HG02759 (cell line): Measurements from ENCODE around the gene PIP4K2C.
"Not testable (repeated sequence)": the region's sequence is repeated elsewhere in the genome, so short reads cannot be mapped to it uniquely, and the experiment has no call there.

Experiments used
- ATAC-seq: cut with Tn5 transposase; IDR thresholded peaks from one replicate; pipeline ENCODE4 v1.9.1; 2021; ENCODE audit warnings: mild to moderate bottlenecking, moderate library complexity; ENCODE audit not compliant: unreplicated experiment

The PIP4K2C gene

DNA sequence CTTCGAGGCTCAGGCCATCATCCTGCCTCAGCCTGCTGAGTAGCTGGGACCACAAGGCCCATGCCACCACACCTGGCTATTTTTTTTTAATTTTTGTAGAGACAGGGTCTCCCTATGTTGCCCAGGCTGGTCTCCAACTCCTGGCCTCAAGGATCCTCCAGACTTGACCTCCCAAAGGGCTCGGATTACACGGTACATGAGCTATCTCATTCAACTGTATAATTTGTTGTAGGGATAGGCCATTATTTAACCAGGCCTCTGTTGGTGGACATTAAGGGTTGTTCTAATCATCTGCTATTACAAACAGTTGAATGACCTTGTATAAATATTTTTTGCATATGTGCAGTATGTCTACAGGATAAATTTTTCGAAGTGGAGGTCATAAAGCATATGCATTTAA is 32.1 kb upstream of the PIP4K2C start:
- ATAC-seq: no peak

DNA sequence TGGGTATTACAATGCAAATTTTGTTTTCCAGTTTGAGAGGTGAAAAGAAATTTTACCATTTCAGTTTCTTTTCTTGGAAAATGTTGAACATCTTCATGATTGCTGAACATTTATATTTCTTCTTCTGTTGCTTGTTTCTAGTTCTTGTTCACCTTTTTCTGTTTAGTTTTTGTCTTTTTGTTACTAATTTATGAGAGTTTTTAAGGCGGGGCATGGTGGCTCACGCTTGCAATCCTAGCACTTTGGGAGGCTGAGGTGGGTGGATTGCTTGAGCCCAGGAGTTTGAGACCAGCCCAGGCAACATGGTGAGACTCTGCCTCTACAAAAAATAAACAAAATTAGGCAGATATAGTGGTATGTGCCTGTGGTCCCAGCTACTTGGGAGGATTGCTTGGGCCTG is 30.5 kb upstream of the PIP4K2C start:
- ATAC-seq: no peak

DNA sequence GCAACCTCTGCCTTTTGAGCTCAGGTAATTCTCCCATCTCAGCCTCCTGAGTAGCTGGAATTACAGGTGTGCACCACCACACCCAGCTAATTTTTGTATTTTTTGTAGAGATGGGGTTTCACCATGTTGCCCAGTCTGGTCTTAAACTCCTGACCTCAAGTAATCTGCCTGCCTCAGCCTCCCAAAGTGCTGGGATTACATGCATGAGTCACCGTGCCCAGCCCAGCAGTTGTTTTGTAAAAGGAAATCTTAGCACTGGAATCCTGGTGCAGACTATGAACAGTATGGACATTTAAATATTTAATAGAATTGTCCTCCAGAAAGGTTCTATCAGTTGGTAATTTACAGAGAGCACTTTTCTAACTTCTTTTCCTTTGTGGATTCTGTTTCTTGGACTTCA is 29.9 kb upstream of the PIP4K2C start:
- ATAC-seq: not testable (repeated sequence)

DNA sequence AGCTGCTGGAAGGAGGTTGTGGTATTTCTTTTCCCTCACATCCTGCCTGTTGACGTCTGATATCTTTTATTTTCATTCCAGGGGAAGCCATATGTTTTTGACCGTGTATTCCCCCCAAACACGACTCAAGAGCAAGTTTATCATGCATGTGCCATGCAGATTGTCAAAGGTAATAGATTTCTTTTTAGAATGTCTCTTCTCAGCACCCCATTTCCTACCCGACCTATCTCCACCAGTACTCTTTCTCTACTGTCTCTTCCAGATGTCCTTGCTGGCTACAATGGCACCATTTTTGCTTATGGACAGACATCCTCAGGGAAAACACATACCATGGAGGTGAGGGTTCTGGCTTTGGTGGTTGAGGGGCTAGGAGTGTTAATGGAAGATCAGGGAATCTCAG is 27.6 kb upstream of the PIP4K2C start:
- no peak for ATAC-seq

DNA sequence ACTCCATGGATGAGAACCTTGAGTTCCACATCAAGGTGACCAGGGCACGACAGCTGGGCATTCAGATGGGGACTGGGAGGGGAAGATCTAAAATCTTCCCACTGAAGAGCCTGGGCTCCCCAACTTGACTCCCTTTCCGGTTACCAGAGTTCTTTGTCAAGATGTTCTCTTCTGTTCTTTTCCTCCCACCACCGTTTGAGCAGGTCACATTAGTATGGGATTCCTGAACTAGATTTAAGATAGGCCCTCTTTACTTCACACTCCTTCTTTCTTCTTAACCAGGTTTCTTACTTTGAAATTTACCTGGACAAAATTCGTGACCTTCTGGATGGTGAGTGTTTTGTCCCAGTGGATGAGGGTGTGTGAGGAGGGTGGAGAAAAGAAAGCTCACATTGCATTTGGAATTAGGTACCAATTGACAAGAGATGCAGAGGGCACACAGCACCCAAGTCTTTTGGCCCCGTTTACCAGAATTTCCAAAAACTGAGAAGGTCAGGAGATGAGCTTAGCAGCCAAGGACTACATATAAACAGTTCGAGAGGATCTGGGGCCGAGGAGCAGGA is 26.7 kb upstream of the PIP4K2C start:
- no peak for ATAC-seq

DNA sequence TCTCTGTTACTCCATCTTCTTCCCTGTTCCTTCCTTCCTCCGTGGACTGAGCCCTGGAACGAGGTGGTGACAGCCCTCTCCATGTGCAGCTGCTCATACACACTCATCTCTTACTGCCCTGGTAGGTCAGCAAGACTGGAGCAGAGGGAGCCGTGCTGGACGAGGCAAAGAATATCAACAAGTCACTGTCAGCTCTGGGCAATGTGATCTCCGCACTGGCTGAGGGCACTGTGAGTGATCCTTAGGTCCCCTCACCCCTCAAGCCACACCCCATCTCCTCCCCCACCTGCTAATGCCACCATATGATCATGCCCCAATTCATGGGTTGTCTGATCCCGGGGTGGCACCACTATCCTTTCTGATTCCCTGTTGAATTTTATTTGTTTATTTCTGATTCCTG is 22.2 kb upstream of the PIP4K2C start:
- ATAC-seq: no peak

DNA sequence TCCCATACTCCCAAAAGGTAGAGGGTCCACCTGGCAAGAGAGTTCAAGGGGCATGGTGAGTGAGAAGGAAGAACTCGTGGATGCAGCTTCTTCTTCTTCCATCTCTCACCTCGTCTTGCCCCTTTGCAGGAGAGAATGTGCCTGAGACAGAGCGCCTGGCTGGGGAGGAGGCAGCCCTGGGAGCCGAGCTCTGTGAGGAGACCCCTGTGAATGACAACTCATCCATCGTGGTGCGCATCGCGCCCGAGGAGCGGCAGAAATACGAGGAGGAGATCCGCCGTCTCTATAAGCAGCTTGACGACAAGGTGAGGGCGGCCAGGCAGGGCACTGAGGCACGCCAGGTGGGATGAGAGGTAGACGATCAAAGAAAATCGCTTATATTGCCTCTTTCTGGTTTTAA is 21.1 kb upstream of the PIP4K2C start:
- ATAC-seq: no peak

DNA sequence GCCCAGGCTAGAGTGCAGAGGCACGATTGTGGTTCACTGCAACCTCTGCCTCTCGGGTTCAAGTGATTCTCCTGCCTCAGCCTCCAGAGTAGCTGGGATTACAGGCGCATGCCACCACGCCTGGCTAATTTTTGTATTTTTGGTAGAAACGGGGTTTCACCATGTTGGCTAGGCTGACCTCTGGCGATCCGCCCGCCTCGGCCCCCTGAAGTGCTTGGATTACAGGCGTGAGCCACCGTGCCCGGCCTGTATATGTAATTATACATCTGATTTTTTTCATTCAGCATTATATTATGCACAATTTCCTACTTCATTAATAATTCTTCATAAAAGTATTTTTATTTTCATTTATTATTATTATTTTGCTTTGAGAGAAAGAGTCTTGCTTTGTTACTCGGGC is 20.6 kb upstream of the PIP4K2C start:
- not testable (repeated sequence) for ATAC-seq

DNA sequence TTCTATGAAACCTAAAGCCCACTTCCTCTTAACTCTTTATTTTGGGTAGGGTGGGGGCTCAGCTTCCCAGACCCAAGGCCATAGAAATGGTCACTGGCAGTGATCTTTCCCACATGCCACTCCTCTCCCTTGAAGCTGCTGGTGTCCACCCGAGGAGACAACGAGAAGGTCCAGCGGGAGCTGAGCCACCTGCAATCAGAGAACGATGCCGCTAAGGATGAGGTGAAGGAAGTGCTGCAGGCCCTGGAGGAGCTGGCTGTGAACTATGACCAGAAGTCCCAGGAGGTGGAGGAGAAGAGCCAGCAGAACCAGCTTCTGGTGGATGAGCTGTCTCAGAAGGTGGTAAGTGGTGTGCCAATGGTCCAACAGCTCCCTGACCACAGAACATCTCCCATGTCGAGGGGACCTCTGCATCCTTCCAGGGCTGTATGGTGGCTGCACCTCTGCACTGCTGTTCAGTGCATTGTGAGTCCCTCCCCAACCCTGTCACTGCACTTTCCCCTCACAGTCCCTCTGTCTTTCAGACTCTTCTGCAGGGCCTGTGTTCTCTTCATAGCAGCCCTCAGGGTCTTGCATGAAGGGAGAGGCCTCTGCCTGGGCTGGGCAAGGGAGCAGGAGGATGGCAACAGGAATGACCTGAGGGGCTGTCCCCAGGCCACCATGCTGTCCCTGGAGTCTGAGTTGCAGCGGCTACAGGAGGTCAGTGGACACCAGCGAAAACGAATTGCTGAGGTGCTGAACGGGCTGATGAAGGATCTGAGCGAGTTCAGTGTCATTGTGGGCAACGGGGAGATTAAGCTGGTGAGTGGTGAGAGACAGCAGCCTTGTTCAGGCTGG is 18.8 kb upstream of the PIP4K2C start:
- ATAC-seq: no peak

DNA sequence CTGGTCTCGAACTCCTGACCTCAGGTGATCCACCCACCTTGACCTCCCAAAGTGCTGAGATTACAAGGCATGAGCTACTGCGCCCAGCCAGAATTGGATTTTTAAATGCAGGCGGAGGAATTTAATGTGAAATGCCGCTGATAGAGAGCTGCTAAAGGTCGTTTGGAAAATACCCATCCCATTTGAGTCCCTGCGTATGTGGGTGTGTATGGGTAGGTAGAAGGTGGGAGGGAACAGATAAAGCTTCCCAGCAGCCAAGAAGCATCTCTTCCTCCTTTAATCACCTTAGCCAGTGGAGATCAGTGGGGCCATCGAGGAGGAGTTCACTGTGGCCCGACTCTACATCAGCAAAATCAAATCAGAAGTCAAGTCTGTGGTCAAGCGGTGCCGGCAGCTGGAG is 16.2 kb upstream of the PIP4K2C start:
- no peak for ATAC-seq

DNA sequence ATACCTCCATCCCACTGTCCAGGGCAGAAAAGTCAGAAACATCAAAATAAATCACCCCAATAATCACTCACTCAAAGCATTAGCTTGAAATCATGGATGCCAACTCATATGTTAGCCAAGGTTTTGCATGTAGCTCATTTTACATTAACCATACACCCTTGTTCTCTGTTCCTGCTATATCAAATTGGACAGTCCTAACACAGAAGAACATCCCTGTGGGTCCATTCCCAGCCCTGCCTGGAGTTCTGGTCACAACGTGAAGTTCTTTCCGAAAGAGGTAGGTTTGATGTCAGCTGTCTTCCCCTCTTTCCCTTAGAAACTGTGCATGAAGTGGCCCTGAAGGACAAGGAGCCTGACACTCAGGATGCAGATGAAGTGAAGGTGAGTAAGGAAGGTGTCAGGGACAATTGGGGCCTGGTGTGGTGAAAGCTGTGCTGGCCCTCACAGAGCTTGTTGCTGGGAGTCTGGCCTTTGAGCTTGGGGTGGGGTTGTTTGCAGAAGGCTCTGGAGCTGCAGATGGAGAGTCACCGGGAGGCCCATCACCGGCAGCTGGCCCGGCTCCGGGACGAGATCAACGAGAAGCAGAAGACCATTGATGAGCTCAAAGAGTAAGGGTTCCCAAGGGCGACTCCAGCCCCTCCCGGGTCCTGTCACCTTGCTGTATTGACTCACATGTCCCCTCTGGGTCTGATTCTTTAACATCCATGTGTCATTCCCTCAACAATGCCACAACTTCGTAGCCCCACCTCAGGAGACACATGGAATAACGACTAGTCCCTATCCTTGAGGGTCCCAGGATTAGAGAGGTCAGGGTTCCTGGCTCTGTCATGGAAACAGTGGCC is 15.0 kb upstream of the PIP4K2C start:
- ATAC-seq: no peak

DNA sequence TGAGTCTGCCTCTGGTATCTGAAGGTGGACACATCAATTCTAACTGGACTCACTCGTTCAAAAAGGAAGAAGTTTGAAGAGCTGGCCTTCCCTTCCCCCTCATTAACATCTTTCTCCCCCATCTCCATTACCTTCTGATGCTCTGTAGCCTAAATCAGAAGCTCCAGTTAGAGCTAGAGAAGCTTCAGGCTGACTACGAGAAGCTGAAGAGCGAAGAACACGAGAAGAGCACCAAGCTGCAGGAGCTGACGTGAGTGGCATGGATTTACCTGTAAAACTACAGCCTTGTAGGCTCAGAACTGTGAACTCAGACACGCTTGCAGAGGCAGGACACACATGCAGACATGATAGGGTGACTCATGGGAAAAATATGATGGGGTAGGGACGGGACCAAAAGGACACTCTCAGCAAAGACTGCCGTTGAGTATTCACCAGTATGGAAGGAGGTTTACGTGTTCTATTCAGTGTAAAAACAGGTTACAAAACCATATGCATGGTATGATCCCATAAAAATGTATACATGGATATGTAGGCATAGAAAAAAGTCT is 14.3 kb upstream of the PIP4K2C start:
- no peak for ATAC-seq

DNA sequence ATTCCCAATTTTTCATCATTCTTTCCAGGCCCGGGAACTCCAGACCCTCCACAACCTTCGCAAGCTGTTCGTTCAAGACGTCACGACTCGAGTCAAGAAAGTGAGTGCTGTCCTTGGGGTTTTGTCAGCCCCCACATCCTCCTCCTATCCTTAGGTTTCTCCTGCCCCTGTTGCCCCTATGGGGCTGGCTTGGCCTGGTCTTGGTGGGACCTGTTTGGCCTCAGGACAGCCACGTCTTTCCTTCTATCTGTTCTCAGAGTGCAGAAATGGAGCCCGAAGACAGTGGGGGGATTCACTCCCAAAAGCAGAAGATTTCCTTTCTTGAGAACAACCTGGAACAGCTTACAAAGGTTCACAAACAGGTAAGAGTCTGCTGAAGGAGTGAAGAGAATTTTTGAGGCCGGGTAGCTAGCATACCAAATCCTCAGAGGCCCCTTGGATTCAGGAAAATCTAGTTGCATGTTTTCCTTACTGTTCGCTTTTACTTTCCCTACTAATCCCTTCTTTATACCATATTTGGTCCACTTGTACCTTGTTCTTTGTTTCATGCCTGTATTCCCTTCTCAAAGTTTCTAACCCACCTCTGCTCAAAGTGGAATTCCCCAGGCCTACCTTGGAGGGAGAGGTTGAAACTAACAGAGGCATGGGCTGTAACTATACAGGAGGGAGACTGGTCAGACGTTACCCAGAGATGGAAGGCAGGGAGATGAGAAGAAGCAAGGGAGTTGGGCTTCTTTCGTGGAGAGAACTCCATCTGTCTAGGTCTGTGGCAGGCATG is 12.8 kb upstream of the PIP4K2C start:
- ATAC-seq: no peak

DNA sequence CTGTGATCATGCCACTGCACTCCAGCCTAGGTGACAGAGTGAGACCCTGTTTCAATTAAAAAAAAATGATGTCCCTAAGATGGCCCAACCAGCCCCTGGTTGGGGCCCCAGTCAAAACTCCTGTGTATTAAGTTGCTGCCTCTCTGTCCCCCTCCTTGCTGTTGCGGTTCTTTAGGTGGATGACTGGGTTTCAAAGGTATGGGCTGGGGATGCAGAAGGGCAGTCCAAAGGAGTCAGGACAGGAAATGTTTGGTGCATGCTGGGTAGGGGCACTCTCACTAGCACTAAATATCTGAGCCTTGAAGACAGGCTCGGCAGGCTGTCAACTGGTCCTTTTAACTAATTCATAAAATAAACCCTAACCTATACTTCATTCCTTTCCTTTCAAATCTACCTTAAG is 12.0 kb upstream of the PIP4K2C start:
- ATAC-seq: no peak

DNA sequence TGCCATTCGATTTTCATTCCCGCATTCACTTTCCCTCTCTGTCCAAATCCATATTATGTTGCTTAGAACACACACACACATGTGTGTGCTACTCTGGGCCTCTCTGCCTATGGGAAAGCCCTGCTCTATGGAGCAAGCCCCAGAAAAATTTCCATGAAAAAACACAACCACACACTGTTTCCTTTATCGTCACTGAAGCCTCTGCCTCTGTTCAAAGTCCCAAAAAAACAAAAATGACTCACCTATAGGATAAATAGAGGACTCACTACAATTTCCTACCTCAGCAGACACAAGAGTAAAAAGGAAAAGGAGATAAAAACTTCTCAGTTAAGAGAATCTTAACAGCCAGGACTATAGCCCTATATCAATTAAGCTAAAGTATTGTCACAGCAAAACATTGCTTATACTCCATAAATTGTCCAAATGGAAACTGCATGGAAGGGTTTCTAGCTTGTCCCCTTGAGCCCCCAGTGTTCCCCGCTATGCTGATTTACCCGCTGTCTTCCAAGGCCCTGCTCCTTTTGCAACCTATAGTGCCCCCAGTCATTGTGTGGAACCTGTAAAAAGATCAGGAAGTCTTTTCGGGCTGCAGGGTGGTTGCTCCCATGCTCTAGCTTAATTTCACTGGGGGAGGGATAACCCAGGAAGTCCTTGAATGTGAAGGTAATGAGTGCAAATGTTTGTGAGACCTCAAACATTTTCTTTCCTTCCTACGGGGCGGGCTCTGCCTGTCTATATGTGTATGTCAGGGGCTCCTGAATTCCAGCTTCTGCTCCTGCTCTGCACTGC is 11.1 kb upstream of the PIP4K2C start:
- ATAC-seq: no peak

DNA sequence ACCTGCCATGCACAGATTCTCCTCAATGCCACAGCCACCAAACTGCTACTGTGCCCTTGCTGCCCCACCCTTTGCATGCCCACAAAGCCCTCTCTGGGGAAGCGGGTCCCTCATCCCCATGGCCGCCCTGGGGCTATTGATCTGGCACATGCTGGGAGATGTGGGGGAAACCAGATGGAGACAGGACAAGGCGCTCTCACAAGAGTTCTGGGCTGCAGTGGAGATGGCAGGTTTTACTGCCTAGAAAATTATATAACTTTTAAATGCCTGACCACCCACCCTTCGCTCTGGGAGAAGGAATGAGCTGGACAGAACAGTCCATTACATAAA is 10.6 kb upstream of the PIP4K2C start:
- no peak for ATAC-seq

DNA sequence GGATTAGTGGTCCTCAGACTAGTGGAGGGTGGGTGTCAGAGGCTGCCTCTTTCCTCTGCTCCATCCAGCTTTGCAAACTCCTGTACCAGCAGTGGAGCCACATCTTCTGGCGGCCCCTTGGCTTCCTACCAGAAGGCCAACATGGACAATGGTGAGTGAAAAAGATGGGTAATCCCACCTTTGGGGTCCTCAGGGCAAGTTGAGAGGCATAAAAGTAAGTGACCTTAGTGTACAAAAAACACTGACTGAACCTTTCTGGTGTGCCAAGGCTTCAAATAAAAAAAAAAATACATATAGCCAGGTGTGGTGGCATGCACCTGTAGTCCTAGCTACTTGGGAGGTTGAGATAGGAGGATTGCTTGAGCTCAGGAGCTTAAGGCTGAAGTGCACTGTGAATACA is 9.2 kb upstream of the PIP4K2C start:
- ATAC-seq: no peak

DNA sequence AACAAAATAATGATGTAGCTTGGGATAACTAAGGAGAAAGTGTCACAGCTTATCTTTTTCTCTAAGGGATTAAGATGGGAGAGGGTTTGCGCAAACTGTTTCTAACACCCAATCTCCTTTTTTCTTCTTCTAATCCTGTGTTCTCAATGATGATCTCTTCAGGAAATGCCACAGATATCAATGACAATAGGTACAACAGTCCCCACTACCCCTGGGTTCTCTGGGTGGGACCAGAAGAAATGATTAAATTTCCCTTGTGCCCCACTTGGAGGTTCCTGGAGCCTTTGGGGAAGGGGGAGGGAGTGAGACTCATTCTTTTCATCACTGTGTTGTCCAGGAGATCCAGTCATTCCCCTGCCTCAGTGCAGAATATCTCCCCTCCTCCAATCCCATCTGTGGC is 8.6 kb upstream of the PIP4K2C start:
- no peak for ATAC-seq

DNA sequence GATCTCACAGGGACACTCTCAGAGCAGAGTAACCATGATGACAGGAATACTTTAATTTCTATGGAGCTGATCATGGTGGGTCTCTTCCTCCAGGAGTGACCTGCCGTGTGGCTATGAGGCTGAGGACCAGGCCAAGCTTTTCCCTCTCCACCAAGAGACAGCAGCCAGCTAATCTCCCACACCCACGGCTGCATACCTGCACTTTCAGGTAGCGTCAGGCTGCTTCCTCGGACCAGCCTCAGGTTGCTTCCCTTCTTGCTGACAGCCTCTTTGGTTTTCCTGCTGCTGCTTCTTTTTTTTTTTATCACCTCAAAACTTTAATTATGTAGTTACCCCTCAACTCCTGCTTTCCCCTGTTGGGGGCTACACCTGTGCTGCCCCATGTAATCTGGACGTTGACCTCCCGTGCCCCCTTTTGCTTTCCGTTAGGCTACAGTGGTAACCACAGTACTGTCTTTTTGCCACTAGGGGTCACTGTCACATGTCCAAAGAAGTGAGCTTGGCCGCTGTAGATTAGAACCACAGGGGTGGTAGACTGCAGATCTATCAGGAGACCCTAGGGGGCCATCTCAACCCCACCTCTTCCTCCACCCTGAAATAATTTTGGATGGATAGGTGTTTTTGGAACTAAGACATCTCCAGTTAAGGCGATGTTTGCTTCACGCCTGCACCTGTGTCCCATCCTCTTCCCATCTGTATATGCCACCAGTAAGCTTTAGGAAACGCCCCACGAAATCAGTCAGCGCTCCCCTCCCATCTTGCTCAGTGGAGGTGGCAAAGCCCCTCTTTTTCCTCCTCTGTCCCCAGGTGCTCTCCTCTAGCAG is 7.8 kb upstream of the PIP4K2C start:
- peak; percentile 95 for ATAC-seq
